HEK293 (cell line): ENCODE measurements around the gene MMP15.
A peak's percentile ranks its signal among the peaks of the same experiment; 100 is the strongest.

Experiments
- AEBP2 ChIP-seq: fragments of 450-650 bp; formaldehyde crosslinking; IDR thresholded peaks from 2 replicates; pipeline ENCODE4 v1.5.1; 2016; ENCODE audit warnings: missing biosample characterization, missing genetic modification characterization, borderline replicate concordance
- CTCF ChIP-seq: fragments of 450-650 bp; formaldehyde crosslinking; IDR thresholded peaks from 2 replicates; pipeline ENCODE4 v1.5.1; 2016; ENCODE audit warnings: missing biosample characterization, missing genetic modification characterization
- GLI4 ChIP-seq: fragments of 450-650 bp; formaldehyde crosslinking; IDR thresholded peaks from 2 replicates; pipeline ENCODE4 v1.5.1; 2016; ENCODE audit warnings: missing biosample characterization, missing genetic modification characterization
- GLIS1 ChIP-seq: fragments of 450-650 bp; formaldehyde crosslinking; IDR thresholded peaks from 2 replicates; pipeline ENCODE4 v1.5.1; 2016; ENCODE audit warnings: missing biosample characterization, missing genetic modification characterization
- GLIS2 ChIP-seq: fragments of 450-650 bp; formaldehyde crosslinking; IDR thresholded peaks from 2 replicates; pipeline ENCODE4 v1.5.1; 2016; ENCODE audit warnings: missing biosample characterization, missing genetic modification characterization
- KLF10 ChIP-seq: fragments of 450-650 bp; IDR thresholded peaks from 2 replicates; pipeline ENCODE4 v1.5.1; 2018; ENCODE audit warnings: missing biosample characterization, mild to moderate bottlenecking, missing genetic modification characterization
- WT1 ChIP-seq: fragments of 450-650 bp; formaldehyde crosslinking; IDR thresholded peaks from 2 replicates; pipeline ENCODE4 v1.5.1; 2016; ENCODE audit warnings: missing biosample characterization, missing genetic modification characterization
- YY2 ChIP-seq: fragments of 450-650 bp; formaldehyde crosslinking; IDR thresholded peaks from 2 replicates; pipeline ENCODE4 v1.5.1; 2016; ENCODE audit warnings: missing biosample characterization, missing genetic modification characterization
- ZIC2 ChIP-seq: fragments of 450-650 bp; formaldehyde crosslinking; IDR thresholded peaks from 2 replicates; pipeline ENCODE4 v1.5.1; 2016; ENCODE audit warnings: missing biosample characterization, missing genetic modification characterization
- ZNF112 ChIP-seq: fragments of 450-650 bp; formaldehyde crosslinking; IDR thresholded peaks from 2 replicates; pipeline ENCODE4 v1.5.0; 2017; ENCODE audit warnings: missing biosample characterization, missing genetic modification characterization
- ZNF121 ChIP-seq: fragments of 450-650 bp; formaldehyde crosslinking; IDR thresholded peaks from 2 replicates; pipeline ENCODE4 v1.5.1; 2016; ENCODE audit warnings: missing biosample characterization, missing genetic modification characterization
- ZNF146 ChIP-seq: fragments of 450-650 bp; formaldehyde crosslinking; IDR thresholded peaks from 2 replicates; pipeline ENCODE4 v1.5.1; 2016; ENCODE audit warnings: missing biosample characterization, missing genetic modification characterization
- ZNF148 ChIP-seq: fragments of 450-650 bp; formaldehyde crosslinking; IDR thresholded peaks from 2 replicates; pipeline ENCODE4 v1.5.0; 2017; ENCODE audit warnings: missing biosample characterization, missing genetic modification characterization, borderline replicate concordance
- ZNF155 ChIP-seq: fragments of 450-650 bp; formaldehyde crosslinking; IDR thresholded peaks from 2 replicates; pipeline ENCODE4 v1.5.1; 2016; ENCODE audit warnings: missing biosample characterization, missing genetic modification characterization
- ZNF266 ChIP-seq: fragments of 450-650 bp; formaldehyde crosslinking; IDR thresholded peaks from 2 replicates; pipeline ENCODE4 v1.5.1; 2016; ENCODE audit warnings: missing biosample characterization, missing genetic modification characterization, low read depth
- ZNF274 ChIP-seq, 2 experiments: fragments of 200-500 bp in 1 of 2; fragments of 450-650 bp in 1 of 2; sonication (Bioruptor generic) in 1 of 2; formaldehyde crosslinking in 1 of 2; IDR thresholded peaks; 2 replicates each; pipeline versions ENCODE4 v1.5.1 to v1.6.1; 2014 to 2016; ENCODE audit warnings: borderline replicate concordance in 1 of 2, inconsistent platforms in 1 of 2, low read length in 1 of 2, missing biosample characterization in 1 of 2, missing genetic modification characterization in 1 of 2
- ZNF433 ChIP-seq: fragments of 450-650 bp; formaldehyde crosslinking; IDR thresholded peaks from 2 replicates; pipeline ENCODE4 v1.5.1; 2016; ENCODE audit warnings: missing biosample characterization, missing genetic modification characterization, low read depth
- ZNF518A ChIP-seq: fragments of 450-650 bp; formaldehyde crosslinking; conservative IDR thresholded peaks from 2 replicates; pipeline ENCODE4 v1.5.1; 2016; ENCODE audit warnings: low read depth, missing biosample characterization, missing genetic modification characterization
- ZNF544 ChIP-seq: fragments of 450-650 bp; formaldehyde crosslinking; IDR thresholded peaks from 2 replicates; pipeline ENCODE4 v1.5.0; 2017; ENCODE audit warnings: missing biosample characterization, missing genetic modification characterization
- ZNF558 ChIP-seq: fragments of 450-650 bp; formaldehyde crosslinking; IDR thresholded peaks from 2 replicates; pipeline ENCODE4 v1.5.1; 2016; ENCODE audit warnings: missing biosample characterization, missing genetic modification characterization
- ZNF600 ChIP-seq: fragments of 450-650 bp; formaldehyde crosslinking; IDR thresholded peaks from 2 replicates; pipeline ENCODE4 v1.5.1; 2016; ENCODE audit warnings: missing biosample characterization, missing genetic modification characterization
- ZNF664 ChIP-seq: fragments of 450-650 bp; formaldehyde crosslinking; IDR thresholded peaks from 2 replicates; pipeline ENCODE4 v1.5.1; 2016; ENCODE audit warnings: missing biosample characterization, missing genetic modification characterization
- ZNF677 ChIP-seq: fragments of 450-650 bp; IDR thresholded peaks from 2 replicates; pipeline ENCODE4 v1.5.0; 2018; ENCODE audit warnings: missing biosample characterization, mild to moderate bottlenecking, missing genetic modification characterization, moderate library complexity
- ZNF704 ChIP-seq: fragments of 450-650 bp; formaldehyde crosslinking; IDR thresholded peaks from 2 replicates; pipeline ENCODE4 v1.5.1; 2016; ENCODE audit warnings: missing biosample characterization, missing genetic modification characterization
- ZNF747 ChIP-seq: fragments of 450-650 bp; formaldehyde crosslinking; IDR thresholded peaks from 2 replicates; pipeline ENCODE4 v1.5.1; 2016; ENCODE audit warnings: missing biosample characterization, missing genetic modification characterization
- ZSCAN30 ChIP-seq: fragments of 450-650 bp; IDR thresholded peaks from 2 replicates; pipeline ENCODE4 v1.5.1; 2018; ENCODE audit warnings: missing biosample characterization, mild to moderate bottlenecking, missing genetic modification characterization, moderate library complexity
- ZSCAN4 ChIP-seq: fragments of 450-650 bp; formaldehyde crosslinking; IDR thresholded peaks from 2 replicates; pipeline ENCODE4 v1.5.1; 2017; ENCODE audit warnings: missing biosample characterization, missing genetic modification characterization

The MMP15 gene

GRCh38 chr16:58025351-58026138 lies at the start of gene MMP15 (continued):
- no peak for TF ChIP-seq ZNF704 (tag by site-specific recombination)
- TF ChIP-seq ZNF677 (tag by site-specific recombination): no peak
- 0 out of 2 replicates have a peak, but pooled peaks have one; percentile 35 for TF ChIP-seq ZSCAN30 (tag by site-specific recombination)
- no peak for TF ChIP-seq ZNF558 (tag by site-specific recombination)
- peak; percentile 70 for TF ChIP-seq WT1 (tag by site-specific recombination)
- TF ChIP-seq ZNF146: no peak
- TF ChIP-seq ZNF600 (tag by site-specific recombination): no peak
- TF ChIP-seq ZNF155 (tag by site-specific recombination): no peak
- TF ChIP-seq YY2: no peak
- TF ChIP-seq ZNF433 (tag by site-specific recombination): no peak
- TF ChIP-seq ZNF518A (tag by site-specific recombination): no peak
- no peak for TF ChIP-seq ZNF747 (tag by site-specific recombination)
- TF ChIP-seq ZIC2 (tag by site-specific recombination): peak; percentile 83
- TF ChIP-seq ZNF544 (tag by site-specific recombination): no peak
- no peak for TF ChIP-seq ZNF266
- no peak for TF ChIP-seq ZNF148 (tag by site-specific recombination)
- TF ChIP-seq ZNF664 (tag by site-specific recombination): no peak
- TF ChIP-seq ZNF274 (IDR thresholded peaks at IDR 0.05; ENCODE audit: low read length): no peak
- TF ChIP-seq ZNF274 (tag by site-specific recombination; IDR thresholded peaks at IDR 0.05; ENCODE audit: borderline replicate concordance): no peak
- peak; percentile 95 for TF ChIP-seq GLIS2 (tag by site-specific recombination)
- no peak for TF ChIP-seq AEBP2
- TF ChIP-seq GLIS1: peak; percentile 96
- TF ChIP-seq ZNF112 (tag by site-specific recombination): no peak
- TF ChIP-seq KLF10 (tag by site-specific recombination): peak; percentile 91
- TF ChIP-seq ZNF121 (tag by site-specific recombination): no peak
- no peak for TF ChIP-seq ZSCAN4
- no peak for TF ChIP-seq GLI4
- TF ChIP-seq CTCF (tag by site-specific recombination): peak; percentile 14; the same call in 1 of the 2 replicates
